MCF 10A (cell line): ENCODE results near the gene CDC25B. TPM values are rescaled to one million over a fixed set of nuclear protein-coding genes. Genes with fewer than 3 reads are reported as not detected.

ENCODE experiments used
- BruUV-seq: library from RNA; stranded (reverse); fragments of 400-500 nt; replicated peaks from 2 replicates; lab custom pipeline; 2021; lab: Mats Ljungman, UMichigan
- CTCF ChIA-PET: fragments of 300-600 bp; sonication (Branson Sonifier 250); formaldehyde crosslinking; extraction: SDS; loops from one replicate; lab custom pipeline; 2021; ENCODE audit warnings: antibody characterized with exemption, inconsistent platforms; lab: Yijun Ruan, JAX
- POLR2A ChIA-PET: fragments of 300-600, 350-650 bp; sonication (Branson Sonifier 250); formaldehyde crosslinking; extraction: SDS; loops from one replicate; lab custom pipeline; 2020; ENCODE audit warnings: antibody characterized with exemption, inconsistent platforms; lab: Yijun Ruan, JAX
- DNase-seq: peaks from one replicate; pipeline ENCODE4 v3.0.0-alpha.2; 2018; ENCODE audit not compliant: unreplicated experiment
- H3K27ac Mint-ChIP-seq: one replicate; pipeline ENCODE4 v1.8.0; 2022; ENCODE audit warnings: mild to moderate bottlenecking, low read depth, mixed read lengths; ENCODE audit not compliant: unreplicated experiment
- H3K27me3 Mint-ChIP-seq: one replicate; pipeline ENCODE4 v1.8.0; 2022; ENCODE audit warnings: mixed read lengths; ENCODE audit not compliant: insufficient read depth, unreplicated experiment
- H3K36me3 Mint-ChIP-seq: one replicate; pipeline ENCODE4 v1.8.0; 2022; ENCODE audit warnings: mild to moderate bottlenecking, moderate library complexity, mixed read lengths; ENCODE audit not compliant: insufficient read depth, unreplicated experiment
- H3K4me1 Mint-ChIP-seq: one replicate; pipeline ENCODE4 v1.8.0; 2022; ENCODE audit warnings: mixed read lengths; ENCODE audit not compliant: insufficient read depth, unreplicated experiment
- H3K4me3 Mint-ChIP-seq: one replicate; pipeline ENCODE4 v1.8.0; 2022; ENCODE audit warnings: mild to moderate bottlenecking, moderate library complexity, mixed read lengths; ENCODE audit not compliant: unreplicated experiment
- H3K9me3 Mint-ChIP-seq: one replicate; pipeline ENCODE4 v1.8.0; 2022; ENCODE audit warnings: mixed read lengths; ENCODE audit not compliant: unreplicated experiment
- intact Hi-C: fragments of 100-400 bp; cut with micrococcal nuclease; formaldehyde crosslinking; loops from 2 replicates; pipeline ENCODE4 v1.14.1; 2022
- total RNA-seq: library from RNA; stranded (reverse); gene quantifications from 2 replicates; pipeline ENCODE4 v1.2.3, GENCODE V29; 2022
- TF ChIP-seq, protein P1 (sequence below): fragments of 200-600 bp; IDR thresholded peaks from one replicate; pipeline ENCODE4 v1.8.0; 2022; ENCODE audit warnings: antibody characterized with exemption, mild to moderate bottlenecking; ENCODE audit not compliant: unreplicated experiment

CDC25B gene
- total RNA-seq, 1 experiment from 2014 or later: 134 TPM

DNA sequence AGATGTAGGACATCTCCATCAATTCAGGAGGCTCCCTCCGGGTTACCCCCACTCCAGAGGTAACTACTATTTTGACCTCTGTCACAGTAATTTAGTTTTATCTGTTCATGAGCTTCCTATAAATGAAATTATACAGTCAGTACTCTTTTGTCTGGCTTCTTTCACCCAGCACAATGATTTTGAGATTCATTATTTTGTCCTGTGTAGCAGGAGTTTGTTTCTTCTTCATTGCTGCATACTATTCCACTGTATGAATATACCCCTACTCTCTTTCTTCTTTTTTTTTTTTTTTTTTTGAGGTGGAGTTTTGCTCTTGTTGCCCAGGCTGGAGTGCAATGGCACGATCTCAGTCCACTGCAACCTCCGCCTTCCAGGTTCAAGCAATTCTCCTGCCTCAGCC, 12.4 kb downstream of the CDC25B start:
- no peak for DNase-seq
- intact Hi-C loops: no loop called here
- no peaks in the 10 kb centered on the region for H3K9me3 Mint-ChIP-seq
- H3K36me3 Mint-ChIP-seq: peaks cover 67% of the 10 kb centered on the region
- H3K4me3 Mint-ChIP-seq: peak overlapping the region; percentile 66
- H3K27me3 Mint-ChIP-seq: no peaks in the 10 kb centered on the region
- BruUV-seq: TSS peak; percentile 70
- ChIA-PET CTCF (interaction anchor here (0.6 to 1.1 kb wide), 4 partner anchors 13 to 497 kb away, joined by 3 read pairs; no protein-coding TSS in a partner anchor), POLR2A (interaction anchor here (0.8 to 1.3 kb wide), 3 partner anchors 42 to 201 kb away, joined by 3 to 5 read pairs (median 3); no protein-coding TSS in a partner anchor)
- TF ChIP-seq, protein P1, sequence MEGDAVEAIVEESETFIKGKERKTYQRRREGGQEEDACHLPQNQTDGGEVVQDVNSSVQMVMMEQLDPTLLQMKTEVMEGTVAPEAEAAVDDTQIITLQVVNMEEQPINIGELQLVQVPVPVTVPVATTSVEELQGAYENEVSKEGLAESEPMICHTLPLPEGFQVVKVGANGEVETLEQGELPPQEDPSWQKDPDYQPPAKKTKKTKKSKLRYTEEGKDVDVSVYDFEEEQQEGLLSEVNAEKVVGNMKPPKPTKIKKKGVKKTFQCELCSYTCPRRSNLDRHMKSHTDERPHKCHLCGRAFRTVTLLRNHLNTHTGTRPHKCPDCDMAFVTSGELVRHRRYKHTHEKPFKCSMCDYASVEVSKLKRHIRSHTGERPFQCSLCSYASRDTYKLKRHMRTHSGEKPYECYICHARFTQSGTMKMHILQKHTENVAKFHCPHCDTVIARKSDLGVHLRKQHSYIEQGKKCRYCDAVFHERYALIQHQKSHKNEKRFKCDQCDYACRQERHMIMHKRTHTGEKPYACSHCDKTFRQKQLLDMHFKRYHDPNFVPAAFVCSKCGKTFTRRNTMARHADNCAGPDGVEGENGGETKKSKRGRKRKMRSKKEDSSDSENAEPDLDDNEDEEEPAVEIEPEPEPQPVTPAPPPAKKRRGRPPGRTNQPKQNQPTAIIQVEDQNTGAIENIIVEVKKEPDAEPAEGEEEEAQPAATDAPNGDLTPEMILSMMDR: no peak
- peak overlapping the region; percentile 94 for H3K27ac Mint-ChIP-seq
- H3K4me1 Mint-ChIP-seq: peaks cover 58% of the 10 kb centered on the region

DNA sequence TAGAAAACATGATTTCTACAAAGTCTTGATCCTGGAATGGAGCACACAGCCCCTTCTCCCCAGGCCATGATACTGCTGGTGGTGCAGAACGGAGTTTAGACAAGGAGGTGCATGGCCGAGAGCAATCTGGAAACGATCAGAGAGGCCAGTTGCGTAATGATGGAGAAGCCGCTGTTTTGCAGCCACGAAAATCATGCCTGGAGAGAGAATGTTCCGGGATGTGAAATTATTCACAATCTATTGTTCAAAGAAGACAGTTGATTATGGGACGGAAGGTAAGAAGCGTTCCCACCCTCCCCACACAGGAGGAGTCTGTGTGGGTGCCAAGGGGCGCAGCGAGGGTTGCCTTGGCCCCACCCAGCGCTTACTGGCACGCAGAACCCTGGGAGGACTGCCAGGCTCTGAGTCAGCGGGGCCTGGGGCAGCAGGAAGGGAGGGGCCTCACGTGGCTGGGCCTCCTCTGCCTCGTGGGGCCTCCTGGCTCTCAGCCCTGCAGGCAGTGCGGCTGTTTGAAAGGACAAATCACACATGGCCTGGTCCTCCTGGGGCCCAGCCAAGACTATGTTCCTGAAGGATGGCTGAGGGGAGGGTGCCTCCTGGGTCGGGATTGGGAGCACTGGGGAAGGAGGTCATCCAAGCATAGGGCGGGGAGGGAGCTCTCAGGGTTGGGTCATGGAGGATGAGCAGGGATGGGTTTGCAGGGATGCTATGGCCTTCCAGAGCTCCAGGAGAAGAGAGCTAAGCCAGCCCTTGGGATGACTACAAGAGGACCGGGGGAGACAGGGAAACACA, 15.6 kb downstream of the CDC25B start:
- peaks cover 33% of the 10 kb centered on the region for H3K4me1 Mint-ChIP-seq
- ChIA-PET POLR2A (interaction anchor here (0.7 to 3.7 kb wide), 8 partner anchors 9 to 80 kb away, joined by 3 to 24 read pairs (median 6); partner anchors contain the start of gene ADISSP), CTCF (interaction anchor here (0.5 to 2.5 kb wide), 11 partner anchors 11 to 1281 kb away, joined by 3 to 11 read pairs (median 3); partner anchors contain the start of gene CDC25B)
- intact Hi-C loops: loop anchor here (1.0 kb wide), 1 partner anchor 14 kb away; no protein-coding TSS in a partner anchor
- TF ChIP-seq, protein P1: no peak
- no peaks in the 10 kb centered on the region for H3K27me3 Mint-ChIP-seq
- no TSS peak for BruUV-seq
- H3K9me3 Mint-ChIP-seq: no peaks in the 10 kb centered on the region
- peak overlapping the region; percentile 95 for H3K27ac Mint-ChIP-seq
- H3K4me3 Mint-ChIP-seq: peak overlapping the region; percentile 83
- peak; percentile 99 for DNase-seq
- H3K36me3 Mint-ChIP-seq: peaks cover 38% of the 10 kb centered on the region

DNA sequence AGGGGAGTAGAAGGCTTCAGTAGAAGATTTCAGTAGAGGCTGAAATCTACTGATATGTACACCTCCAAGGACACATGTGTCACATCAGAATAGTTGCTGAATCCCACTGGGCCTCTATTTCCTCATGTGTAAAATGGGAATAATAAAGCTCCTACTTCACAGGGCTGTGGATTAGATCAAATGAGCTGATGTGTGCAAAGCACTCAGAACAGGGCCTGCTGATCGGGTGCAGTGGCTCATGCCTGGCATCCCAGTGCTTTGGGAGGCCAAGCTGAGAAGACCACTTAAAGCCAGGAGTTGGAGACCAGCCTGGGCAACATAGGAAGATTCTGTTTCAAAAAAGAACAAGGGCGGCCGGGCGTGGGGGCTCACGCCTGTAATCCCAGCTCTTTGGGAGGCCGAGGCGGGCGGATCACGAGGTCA, 16.2 kb downstream of the CDC25B start:
- Mint-ChIP-seq H3K4me3 (peak overlapping the region; percentile 83), H3K27me3 (no peaks in the 10 kb centered on the region), H3K36me3 (peaks cover 32% of the 10 kb centered on the region), H3K27ac (peak overlapping the region; percentile 95), H3K9me3 (no peaks in the 10 kb centered on the region), H3K4me1 (peaks cover 27% of the 10 kb centered on the region)
- TF ChIP-seq, protein P1: no peak
- no TSS peak for BruUV-seq
- intact Hi-C loops: no loop called here
- DNase-seq: no peak
- ChIA-PET CTCF (interaction anchor here (0.5 to 1.3 kb wide), 8 partner anchors 11 to 1281 kb away, joined by 3 to 7 read pairs (median 3); partner anchors contain the start of gene CDC25B), POLR2A (interaction anchor here (0.7 to 3.7 kb wide), 8 partner anchors 9 to 78 kb away, joined by 3 to 24 read pairs (median 6); partner anchors contain the start of gene ADISSP)
